ENCODE measurements around the gene KLHL1. TPM values are rescaled to one million over a fixed set of nuclear protein-coding genes. Genes with fewer than 3 reads are reported as not detected.

KLHL1 gene
- total and polyA plus RNA-seq, 2 of the 13 experiments (the other 11 are each of a cell fraction or from before 2014, with no cell fraction given) = 0.01 TPM; not detected in 1

- DNase-seq (ENCODE audit: low spot score) (no peak), FAIRE-seq (no peak), ATAC-seq (no peak)
- ChIA-PET CTCF (ENCODE audit: low intra/inter-chr PET ratio, low total read pairs) (no interaction called here), POLR2A (no interaction called here)
- Histone ChIP-seq H3K4me1 (ENCODE audit: insufficient read depth, low read length) (no peaks in the 10 kb centered on the region), H3K36me3 (replicated peaks in 1 of 2; ENCODE audit: control insufficient read depth in 1 of 2, insufficient read depth in 2 of 2, low read length in 2 of 2) (no peaks in the 10 kb centered on the region), H4K20me1 (ENCODE audit: insufficient read depth, low read length) (no peaks in the 10 kb centered on the region), H3K4me3 (replicated peaks in 1 of 3; ENCODE audit: insufficient read depth in 1 of 3, low read depth in 2 of 3, low read length in 3 of 3) (no peak overlapping the region), H3K9me3 (ENCODE audit: low read length) (no peaks in the 10 kb centered on the region), H3K27ac (ENCODE audit: extremely low read length, insufficient read depth, low read length) (no peak overlapping the region), H3K9ac (ENCODE audit: insufficient read depth, low read depth, low read length) (no peak overlapping the region), H3K4me2 (ENCODE audit: low read depth, low read length) (no peak overlapping the region), H3K27me3 (ENCODE audit: control insufficient read depth in 1 of 2, insufficient read depth in 2 of 2, low read length in 2 of 2) (no peaks in the 10 kb centered on the region), H3K79me2 (ENCODE audit: insufficient read depth, low read length) (no peaks in the 10 kb centered on the region), H2AFZ (ENCODE audit: low read length) (no peak overlapping the region)
- in situ Hi-C loops (cut with HindIII; ENCODE audit: extremely low pct_ligation_motif_present, low pct_unique_long_range_greater_than_20kb) (no loop called here), intact Hi-C loops (cut with micrococcal nuclease; ENCODE audit: unreplicated experiment) (no loop called here)
- WGBS (ENCODE audit: low lambda C conversion rate) = 10% methylated on average over 1 of the region's 2 CpGs
- no TSS peak for BruUV-seq (replicated peaks)
- no peak for TF ChIP-seq HOXA5 (CRISPR knock-in tag; IDR thresholded peaks at IDR 0.05)
Measured at GRCh38 chr13:69828527-69828926, 279.7 kb downstream of the KLHL1 start.

- no TSS peak for BruUV-seq (replicated peaks)
- POLR2A ChIA-PET = no interaction called here
- no peak overlapping the region for H3K4me2 ChIP-seq (ENCODE audit: low read depth, low read length)
- CTCF ChIA-PET (ENCODE audit: low intra/inter-chr PET ratio, low total read pairs) = no interaction called here
- no peak overlapping the region for H3K4me3 ChIP-seq (replicated peaks in 1 of 3; ENCODE audit: insufficient read depth in 1 of 3, low read depth in 2 of 3, low read length in 3 of 3)
- H3K9ac ChIP-seq (ENCODE audit: insufficient read depth, low read depth, low read length) = no peak overlapping the region
- no peaks in the 10 kb centered on the region for H3K36me3 ChIP-seq (replicated peaks in 1 of 2; ENCODE audit: control insufficient read depth in 1 of 2, insufficient read depth in 2 of 2, low read length in 2 of 2)
- in situ Hi-C loops (cut with HindIII; ENCODE audit: extremely low pct_ligation_motif_present, low pct_unique_long_range_greater_than_20kb) = no loop called here
- no peak for FAIRE-seq
- no peak overlapping the region for H2AFZ ChIP-seq (ENCODE audit: low read length)
- H3K4me1 ChIP-seq (ENCODE audit: insufficient read depth, low read length) = no peaks in the 10 kb centered on the region
- WGBS (ENCODE audit: low lambda C conversion rate) = 7% methylated on average over 6 of the region's 6 CpGs
- no peak for ATAC-seq
- H3K27ac ChIP-seq (ENCODE audit: extremely low read length, insufficient read depth, low read length) = no peak overlapping the region
- no peaks in the 10 kb centered on the region for H3K79me2 ChIP-seq (ENCODE audit: insufficient read depth, low read length)
- intact Hi-C loops (cut with micrococcal nuclease; ENCODE audit: unreplicated experiment) = no loop called here
- no peaks in the 10 kb centered on the region for H4K20me1 ChIP-seq (ENCODE audit: insufficient read depth, low read length)
- H3K27me3 ChIP-seq (ENCODE audit: control insufficient read depth in 1 of 2, insufficient read depth in 2 of 2, low read length in 2 of 2) = no peaks in the 10 kb centered on the region
- no peak for DNase-seq (ENCODE audit: low spot score)
- no peaks in the 10 kb centered on the region for H3K9me3 ChIP-seq (ENCODE audit: low read length)
- no peak for TF ChIP-seq SMARCC2 (IDR thresholded peaks at IDR 0.05)
- TF ChIP-seq AHDC1 (CRISPR knock-in tag; IDR thresholded peaks at IDR 0.05; ENCODE audit: borderline replicate concordance) = no peak
- TF ChIP-seq PRPF4 (IDR thresholded peaks at IDR 0.05; ENCODE audit: low read depth, low read length, poor library complexity, severe bottlenecking) = no peak
- TF ChIP-seq LRRFIP1 (CRISPR knock-in tag; conservative IDR thresholded peaks at IDR 0.05) = no peak
- no peak for TF ChIP-seq SALL2 (CRISPR knock-in tag; IDR thresholded peaks at IDR 0.05)
- TF ChIP-seq FOXO4 (CRISPR knock-in tag; conservative IDR thresholded peaks at IDR 0.05) = no peak
- no peak for TF ChIP-seq MXD4 (CRISPR knock-in tag; IDR thresholded peaks at IDR 0.05)
- no peak for TF ChIP-seq HNRNPUL1 (IDR thresholded peaks at IDR 0.05; ENCODE audit: low read depth, low read length)
Measured at GRCh38 chr13:69820180-69820579, 288.1 kb downstream of the KLHL1 start.
